ENCODE results near the gene MVB12B.

The MVB12B gene

GRCh38 chr9:126413391-126414068 lies 86.9 kb downstream of the MVB12B start:
- H3K4me3 ChIP-seq (ENCODE audit: low read depth, low read length) = no peak overlapping the region
- no peak for DNase-seq (ENCODE audit: low read depth)
- TF ChIP-seq CTCF (IDR thresholded peaks at IDR 0.05; ENCODE audit: control insufficient read depth, extremely low read depth, insufficient read depth) = no peak

DNA sequence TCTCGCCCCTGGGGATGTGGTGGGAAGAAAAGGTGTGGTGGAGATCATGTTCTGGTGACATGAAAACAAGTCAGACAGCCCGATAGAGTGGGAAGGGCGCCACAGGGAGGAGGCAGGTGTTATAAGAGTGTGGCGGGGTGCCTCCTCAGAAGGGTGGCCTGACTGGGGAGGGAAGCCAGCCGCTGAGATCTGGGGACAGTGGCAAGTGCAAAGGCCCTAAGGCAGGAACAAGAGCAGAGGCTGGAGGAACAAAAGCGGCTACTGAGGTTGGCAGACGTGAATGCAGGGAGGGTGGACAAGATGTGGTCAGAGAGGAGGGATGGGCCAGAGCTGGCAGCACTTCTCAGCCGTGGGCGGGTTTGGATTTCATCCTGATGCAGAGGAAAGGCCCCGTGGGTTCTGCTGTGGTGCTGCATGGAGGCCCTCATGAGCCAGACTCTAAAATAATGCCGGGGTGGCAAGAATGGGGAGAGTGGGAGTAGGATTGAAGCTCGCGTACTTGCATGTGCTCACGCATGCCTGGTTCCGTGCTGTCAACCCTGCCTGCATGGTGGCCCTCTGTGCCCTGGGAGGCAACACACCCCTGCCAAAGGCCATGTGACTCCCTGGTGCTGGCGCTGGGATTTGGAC lies 89.2 kb downstream of the MVB12B start:
- TF ChIP-seq CTCF (IDR thresholded peaks at IDR 0.05; ENCODE audit: control insufficient read depth, extremely low read depth, insufficient read depth) = no peak
- DNase-seq (ENCODE audit: low read depth) = no peak
- H3K4me3 ChIP-seq (ENCODE audit: low read depth, low read length) = no peak overlapping the region

GRCh38 chr9:126417043-126417442 lies 90.4 kb downstream of the MVB12B start:
- no peak for TF ChIP-seq CTCF (IDR thresholded peaks at IDR 0.05; ENCODE audit: control insufficient read depth, extremely low read depth, insufficient read depth)
- no peak for DNase-seq (ENCODE audit: low read depth)
- H3K4me3 ChIP-seq (ENCODE audit: low read depth, low read length) = no peak overlapping the region

GRCh38 chr9:126417684-126418083 lies 91.1 kb downstream of the MVB12B start:
- DNase-seq (ENCODE audit: low read depth) = no peak
- no peak overlapping the region for H3K4me3 ChIP-seq (ENCODE audit: low read depth, low read length)
- no peak for TF ChIP-seq CTCF (IDR thresholded peaks at IDR 0.05; ENCODE audit: control insufficient read depth, extremely low read depth, insufficient read depth)

- H3K4me3 ChIP-seq (ENCODE audit: low read depth, low read length) = no peak overlapping the region
- no peak for TF ChIP-seq CTCF (IDR thresholded peaks at IDR 0.05; ENCODE audit: control insufficient read depth, extremely low read depth, insufficient read depth)
- DNase-seq (ENCODE audit: low read depth) = no peak
These were observed 92.0 kb downstream of the MVB12B start for GRCh38 chr9:126418608-126419007.

DNA sequence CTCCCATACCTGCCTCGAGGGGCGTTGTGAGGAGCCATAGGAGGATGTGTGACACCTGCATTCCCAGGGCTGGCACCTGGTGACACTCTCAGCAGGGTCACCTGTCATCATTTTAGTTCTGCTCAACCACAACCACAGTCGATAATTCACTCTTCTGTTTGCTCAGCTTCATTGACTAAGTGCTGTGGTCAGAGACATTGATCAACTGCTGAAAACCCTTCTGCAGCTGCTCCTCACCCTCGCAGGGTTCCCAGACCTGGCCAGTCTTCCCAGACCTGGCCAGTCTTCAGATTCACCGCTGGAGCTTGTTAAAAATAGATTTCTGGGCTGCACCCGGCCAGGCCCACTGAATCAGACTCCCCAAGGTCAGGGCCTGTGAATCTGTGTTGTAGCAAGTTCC lies 92.8 kb downstream of the MVB12B start:
- no peak overlapping the region for H3K4me3 ChIP-seq (ENCODE audit: low read depth, low read length)
- no peak for TF ChIP-seq CTCF (IDR thresholded peaks at IDR 0.05; ENCODE audit: control insufficient read depth, extremely low read depth, insufficient read depth)
- DNase-seq (ENCODE audit: low read depth) = no peak

DNA sequence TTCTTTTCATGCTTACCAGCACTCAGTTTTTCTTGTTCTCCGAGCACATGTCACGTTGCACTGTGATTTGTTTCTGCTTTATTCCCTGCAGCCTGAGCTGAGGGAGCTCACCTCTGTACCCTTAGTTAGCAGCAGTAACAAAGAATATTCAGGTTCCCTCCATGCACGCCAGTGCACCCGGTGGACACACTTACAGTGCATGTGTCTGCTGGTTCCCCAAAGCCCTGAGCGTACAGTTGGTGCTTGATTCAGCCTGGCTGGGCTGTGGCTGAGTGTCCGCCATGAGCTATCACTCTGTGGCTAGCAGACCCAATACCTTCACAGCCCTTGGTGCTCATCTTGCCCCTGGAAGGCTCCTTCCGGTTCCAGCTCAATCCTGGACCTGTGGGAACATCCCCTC lies 93.5 kb downstream of the MVB12B start:
- no peak overlapping the region for H3K4me3 ChIP-seq (ENCODE audit: low read depth, low read length)
- DNase-seq (ENCODE audit: low read depth) = no peak
- no peak for TF ChIP-seq CTCF (IDR thresholded peaks at IDR 0.05; ENCODE audit: control insufficient read depth, extremely low read depth, insufficient read depth)

Data from LNCaP clone FGC (cell line).